Mononuclear cell (primary cell): ENCODE data around the gene SLC2A6. TPM values are rescaled to one million over a fixed set of nuclear protein-coding genes. Genes with fewer than 3 reads are reported as not detected.
A peak's percentile ranks its signal among the peaks of the same experiment; 100 is the strongest.

ENCODE experiments used
- H3K27me3 ChIP-seq: 2 replicates; pipeline ENCODE4 v1.6.0; 2011; ENCODE audit warnings: low read length, control low read depth; ENCODE audit not compliant: insufficient read depth
- H3K4me1 ChIP-seq: 2 replicates; pipeline ENCODE4 v1.5.1; 2011; ENCODE audit warnings: mild to moderate bottlenecking, low read length, control low read depth; ENCODE audit not compliant: insufficient read depth
- H3K4me3 ChIP-seq: 2 replicates; pipeline ENCODE4 v1.5.1; 2011; ENCODE audit warnings: mild to moderate bottlenecking, low read length, moderate library complexity
- H3K9me3 ChIP-seq: 2 replicates; pipeline ENCODE4 v1.5.1; 2011; ENCODE audit warnings: low read depth, mild to moderate bottlenecking, control low read depth, low read length
- total RNA-seq: library from RNA; depleted of rRNA; stranded (reverse); fragments of >200 nt; gene quantifications from one replicate; pipeline ENCODE4 v1.2.3, GENCODE V29; 2012

The SLC2A6 gene
- total RNA-seq, 1 donor, result 23.3 TPM

DNA sequence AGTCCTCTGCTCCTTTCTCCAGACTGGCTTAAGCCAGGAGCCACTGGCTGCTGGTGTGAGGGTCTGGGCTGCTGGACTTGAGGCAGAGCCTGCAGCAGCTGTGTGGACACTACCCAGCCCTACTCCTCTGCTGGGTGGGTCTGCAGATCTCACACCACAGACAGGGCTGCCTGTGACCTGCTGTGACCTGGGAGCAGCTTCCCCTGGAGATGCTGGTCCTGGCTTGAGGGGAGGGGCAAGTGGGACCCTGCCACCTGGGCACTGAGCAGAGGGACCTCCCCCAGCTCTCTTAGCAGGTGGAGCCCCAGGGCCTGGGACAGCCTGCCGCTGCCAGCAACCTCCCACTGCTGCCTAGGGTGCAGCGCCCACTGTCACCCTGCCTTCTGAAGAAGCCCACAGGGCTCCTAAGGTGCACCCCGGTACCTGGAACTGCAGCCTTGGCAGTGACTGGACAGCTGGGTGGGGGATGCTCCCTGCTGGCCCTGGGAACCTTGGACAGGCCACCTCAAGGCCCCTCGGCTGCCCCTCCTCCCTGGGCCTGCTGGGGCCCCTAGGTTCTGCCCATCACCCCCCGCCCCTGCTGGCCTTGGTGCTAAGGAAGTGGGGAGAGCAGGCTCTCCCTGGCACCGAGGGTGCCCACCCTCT is 10.0 kb downstream of the SLC2A6 start:
- Histone ChIP-seq H3K9me3 (no peaks in the 10 kb centered on the region), H3K4me3 (no peak overlapping the region), H3K4me1 (peaks cover 31% of the 10 kb centered on the region), H3K27me3 (no peaks in the 10 kb centered on the region)

DNA sequence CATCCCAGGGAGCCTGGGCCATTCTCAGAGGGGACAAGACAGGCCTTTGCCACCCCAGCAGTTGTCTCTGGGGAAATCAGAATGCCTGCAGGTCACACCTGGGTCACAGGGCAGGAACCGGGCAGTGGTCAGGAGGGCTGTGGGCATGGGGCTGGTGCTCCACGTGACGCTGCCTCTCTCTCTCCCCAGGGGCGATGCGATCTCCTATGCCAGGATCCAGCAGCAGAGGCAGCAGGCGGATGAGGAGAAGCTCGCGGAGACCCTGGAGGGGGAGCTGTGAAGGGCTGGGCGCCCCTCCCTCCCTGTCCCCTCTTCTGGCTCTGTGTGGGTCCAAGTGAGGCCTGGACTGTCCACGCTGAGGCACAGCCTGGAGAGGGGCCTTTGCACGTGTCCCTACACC is 10.5 kb downstream of the SLC2A6 start:
- H3K27me3 ChIP-seq, result no peaks in the 10 kb centered on the region

DNA sequence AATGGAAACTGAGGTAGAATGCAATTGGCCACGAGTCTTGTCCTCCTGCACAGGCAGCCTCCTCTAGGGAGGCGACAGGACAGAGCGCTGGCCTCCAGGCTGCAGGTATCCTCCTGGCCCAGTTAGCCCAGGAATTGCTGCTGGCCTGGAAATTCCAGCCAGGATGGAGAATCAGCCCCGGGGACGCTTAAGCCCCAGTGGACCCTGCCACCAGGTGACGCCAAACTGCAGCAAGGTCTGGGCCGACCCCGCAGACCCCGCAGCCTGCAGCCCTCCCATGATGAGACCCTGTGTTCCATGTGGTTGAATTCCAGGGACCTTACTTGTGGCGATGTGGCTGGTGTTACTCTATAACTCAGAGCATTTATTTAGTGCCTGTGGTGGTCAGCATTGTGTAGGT is 11.8 kb downstream of the SLC2A6 start:
- Histone ChIP-seq H3K4me3 (no peak overlapping the region), H3K4me1 (peaks cover 16% of the 10 kb centered on the region), H3K27me3 (no peaks in the 10 kb centered on the region), H3K9me3 (no peaks in the 10 kb centered on the region)

More for the DNA sequence above, 10.5 kb downstream of the SLC2A6 start:
- Histone ChIP-seq H3K4me3 (no peak overlapping the region), H3K9me3 (no peaks in the 10 kb centered on the region), H3K4me1 (peaks cover 26% of the 10 kb centered on the region)

DNA sequence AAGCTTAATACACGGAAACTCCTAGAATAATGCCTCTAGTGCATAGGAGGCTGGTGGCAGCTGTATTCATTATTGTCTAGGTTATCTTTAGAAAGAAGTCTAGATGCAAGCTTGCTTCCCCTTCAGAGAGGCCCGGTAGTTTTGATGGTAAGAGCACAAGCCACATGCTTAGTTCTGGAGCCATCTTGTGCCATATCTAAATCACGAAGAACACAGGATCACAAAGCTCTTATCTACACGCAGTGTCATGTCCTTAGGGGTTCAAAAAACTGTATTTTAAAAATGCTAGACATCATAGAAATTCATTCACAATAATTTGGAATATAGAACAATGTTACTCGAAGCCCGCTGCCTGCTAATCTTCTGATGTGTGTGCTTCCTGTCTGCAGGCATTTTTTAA is 12.9 kb downstream of the SLC2A6 start:
- no peak overlapping the region for H3K4me3 ChIP-seq
- H3K9me3 ChIP-seq, result no peaks in the 10 kb centered on the region
- H3K27me3 ChIP-seq, result no peaks in the 10 kb centered on the region
- peaks cover 5% of the 10 kb centered on the region for H3K4me1 ChIP-seq

DNA sequence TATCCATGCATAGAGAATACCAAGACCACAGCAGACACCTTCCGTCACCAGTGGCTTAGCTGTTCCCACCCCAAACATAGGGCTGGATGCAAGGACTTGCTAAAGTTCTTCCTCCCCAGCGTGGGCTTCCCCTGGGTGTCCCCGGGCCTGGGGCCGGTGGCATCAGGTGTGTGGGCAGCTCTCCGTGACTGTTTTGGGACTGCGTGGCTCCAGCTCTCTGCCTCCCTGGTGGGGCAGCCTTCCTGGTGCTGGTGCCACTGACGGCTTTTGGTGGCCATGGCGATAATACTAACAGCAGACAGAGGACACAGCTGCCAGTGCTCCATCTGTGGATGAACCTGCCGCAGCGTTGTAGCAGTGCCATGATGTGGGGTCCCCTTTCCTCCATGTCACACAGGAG is 14.3 kb downstream of the SLC2A6 start:
- Histone ChIP-seq H3K4me1 (peaks cover 7% of the 10 kb centered on the region), H3K4me3 (no peak overlapping the region), H3K9me3 (no peaks in the 10 kb centered on the region), H3K27me3 (no peaks in the 10 kb centered on the region)

DNA sequence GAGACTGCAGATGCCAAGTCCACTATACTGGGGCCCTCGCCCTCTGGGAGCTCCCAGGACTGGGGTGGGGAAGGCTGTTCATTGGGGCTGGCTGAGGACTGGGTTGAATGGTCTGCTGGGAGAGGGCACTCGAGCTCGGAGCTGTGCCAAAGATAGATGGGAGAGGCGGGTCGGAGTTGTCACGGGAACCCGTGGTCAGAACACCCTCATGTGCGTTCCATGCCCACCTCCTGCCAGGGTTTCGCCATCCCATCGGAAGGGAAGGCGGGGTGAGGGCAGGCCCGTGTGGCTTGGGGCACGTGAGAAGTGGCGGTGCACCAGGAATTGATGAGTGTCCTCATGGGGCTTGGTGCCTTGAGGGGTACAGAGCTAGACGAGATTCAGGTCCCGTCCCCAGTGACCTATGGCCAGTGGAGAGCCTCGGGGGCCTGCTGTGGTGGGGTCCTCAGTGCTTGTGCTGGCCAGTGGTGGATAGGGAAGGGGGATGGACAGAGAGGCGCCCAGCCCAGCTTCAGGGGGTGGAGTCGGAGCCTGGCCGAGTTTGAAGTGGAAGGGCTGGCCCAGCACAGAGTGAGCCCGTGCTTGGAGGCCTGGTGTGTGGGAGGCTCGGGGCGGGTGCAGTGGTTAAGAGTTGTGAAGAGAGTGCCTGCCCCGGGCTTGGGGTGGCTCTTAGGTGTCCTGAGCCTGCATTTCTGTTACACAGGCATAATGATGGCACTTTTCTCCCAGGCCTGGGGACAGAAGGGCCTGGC is 14.9 kb downstream of the SLC2A6 start:
- H3K9me3 ChIP-seq, result no peaks in the 10 kb centered on the region
- H3K27me3 ChIP-seq, result no peaks in the 10 kb centered on the region

GRCh38 chr9:133463234-133463863 is 15.6 kb downstream of the SLC2A6 start:
- H3K4me1 ChIP-seq, result peaks cover 16% of the 10 kb centered on the region

More for the DNA sequence above, 14.9 kb downstream of the SLC2A6 start:
- Histone ChIP-seq H3K4me3 (no peak overlapping the region), H3K4me1 (peaks cover 11% of the 10 kb centered on the region)

GRCh38 chr9:133461975-133462374 is 16.9 kb downstream of the SLC2A6 start:
- Histone ChIP-seq H3K4me3 (no peak overlapping the region), H3K27me3 (no peaks in the 10 kb centered on the region), H3K4me1 (peaks cover 16% of the 10 kb centered on the region), H3K9me3 (no peaks in the 10 kb centered on the region)

More at GRCh38 chr9:133463234-133463863, 15.6 kb downstream of the SLC2A6 start:
- H3K9me3 ChIP-seq, result no peaks in the 10 kb centered on the region
- H3K4me3 ChIP-seq, result no peak overlapping the region
- H3K27me3 ChIP-seq, result no peaks in the 10 kb centered on the region

- Histone ChIP-seq H3K4me3 (peak overlapping the region; percentile 59), H3K9me3 (no peaks in the 10 kb centered on the region), H3K4me1 (peaks cover 16% of the 10 kb centered on the region), H3K27me3 (no peaks in the 10 kb centered on the region)
These were observed 18.3 kb downstream of the SLC2A6 start for GRCh38 chr9:133460405-133461175.

DNA sequence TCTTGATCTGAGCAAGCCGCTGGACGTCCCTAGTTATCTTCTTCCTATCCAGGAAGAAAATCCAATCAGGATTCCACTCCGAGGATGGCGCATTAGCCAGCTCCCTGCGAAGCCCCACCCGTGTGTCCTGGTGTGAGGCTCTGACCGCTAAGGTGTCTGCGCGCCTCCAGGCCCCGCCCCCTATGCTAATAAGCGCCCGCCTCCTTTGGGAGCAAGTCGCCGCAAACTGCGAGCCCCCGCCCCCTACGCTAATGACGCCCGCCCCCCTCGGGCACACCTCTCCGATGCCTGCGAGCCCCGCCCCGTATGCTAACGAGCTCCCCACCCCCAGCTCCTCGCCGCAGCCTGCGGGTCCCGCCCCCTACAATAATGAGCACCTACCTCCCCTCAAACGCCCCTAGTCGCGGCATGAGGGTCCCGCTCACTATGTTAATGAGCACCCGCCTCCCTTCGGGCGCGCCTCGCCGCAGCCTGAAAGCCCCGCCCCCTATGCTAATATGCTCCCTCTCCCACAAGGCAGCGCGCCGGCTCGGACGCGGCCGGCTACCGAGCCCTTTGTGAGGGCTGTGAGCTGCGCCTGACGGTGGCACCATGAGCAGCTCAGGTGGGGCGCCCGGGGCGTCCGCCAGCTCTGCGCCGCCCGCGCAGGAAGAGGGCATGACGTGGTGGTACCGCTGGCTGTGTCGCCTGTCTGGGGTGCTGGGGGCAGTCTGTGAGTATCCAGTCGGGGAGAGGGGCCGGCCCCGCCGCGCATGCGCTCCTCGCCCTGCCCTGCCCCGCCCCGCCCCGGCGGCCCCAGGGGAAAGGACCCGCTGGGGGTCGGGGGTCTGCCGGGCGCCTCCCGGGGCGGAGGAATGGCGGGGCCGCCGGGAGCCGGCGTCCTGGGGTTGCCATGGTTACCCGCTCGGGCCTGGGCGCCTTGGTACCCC is 19.2 kb downstream of the SLC2A6 start, which contains the start of gene CACFD1:
TSS of gene CACFD1 (plus strand) at position 503 of the 929 bp plus-strand sequence. CDS start at position 592, 89 bp downstream.
- no peaks in the 10 kb centered on the region for H3K9me3 ChIP-seq
- H3K4me3 ChIP-seq, result peak within 1 kb of the TSS; percentile 59
- peaks cover 16% of the 10 kb centered on the region for H3K4me1 ChIP-seq
- no peaks in the 10 kb centered on the region for H3K27me3 ChIP-seq

DNA sequence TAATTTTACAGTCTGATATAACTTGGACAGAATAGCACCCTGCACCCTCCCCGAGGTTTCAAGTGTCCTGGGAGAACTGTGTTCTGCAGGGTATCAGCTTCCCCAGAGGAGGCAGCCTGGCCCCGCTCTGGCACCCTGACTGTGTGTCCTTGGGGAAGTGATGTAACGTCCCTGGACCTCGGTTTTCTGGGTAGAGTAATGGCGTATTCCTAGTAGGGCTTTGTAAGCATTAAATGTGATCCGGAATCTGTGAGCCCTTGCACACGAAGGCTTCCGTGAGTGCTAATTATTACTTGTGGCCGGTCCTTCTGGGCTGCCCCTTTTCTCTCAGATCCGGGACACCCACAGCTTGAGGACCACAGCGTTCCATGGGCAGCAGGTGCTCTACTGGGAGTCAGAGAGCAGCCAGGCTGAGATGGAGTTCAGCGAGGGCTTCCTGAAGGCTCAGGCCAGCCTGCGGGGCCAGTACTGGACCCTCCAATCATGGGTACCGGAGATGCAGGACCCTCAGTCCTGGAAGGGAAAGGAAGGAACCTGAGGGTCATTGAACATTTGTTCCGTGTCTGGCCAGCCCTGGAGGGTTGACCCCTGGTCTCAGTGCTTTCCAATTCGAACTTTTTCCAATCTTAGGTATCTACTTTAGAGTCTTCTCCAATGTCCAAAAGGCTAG is 20.1 kb downstream of the SLC2A6 start:
- Histone ChIP-seq H3K4me1 (peaks cover 16% of the 10 kb centered on the region), H3K4me3 (no peak overlapping the region), H3K27me3 (no peaks in the 10 kb centered on the region), H3K9me3 (no peaks in the 10 kb centered on the region)

DNA sequence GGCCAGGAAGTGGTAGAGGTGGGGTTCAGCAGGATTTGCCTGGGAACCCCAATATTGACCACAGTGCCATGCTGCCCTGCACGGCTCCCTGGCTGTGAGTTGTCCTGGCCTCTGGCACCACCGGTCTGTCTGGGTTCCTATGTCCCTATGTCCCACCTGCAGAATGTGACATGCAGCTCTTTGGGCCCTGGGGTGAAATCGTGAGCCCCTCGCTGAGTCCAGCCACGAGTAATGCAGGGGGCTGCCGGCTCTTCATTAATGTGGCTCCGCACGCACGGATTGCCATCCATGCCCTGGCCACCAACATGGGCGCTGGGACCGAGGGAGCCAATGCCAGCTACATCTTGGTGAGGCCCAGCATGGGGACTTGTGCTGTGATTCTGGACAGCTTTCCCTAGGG is 21.2 kb downstream of the SLC2A6 start:
- Histone ChIP-seq H3K4me1 (peaks cover 16% of the 10 kb centered on the region), H3K4me3 (no peak overlapping the region), H3K27me3 (no peaks in the 10 kb centered on the region), H3K9me3 (no peaks in the 10 kb centered on the region)

DNA sequence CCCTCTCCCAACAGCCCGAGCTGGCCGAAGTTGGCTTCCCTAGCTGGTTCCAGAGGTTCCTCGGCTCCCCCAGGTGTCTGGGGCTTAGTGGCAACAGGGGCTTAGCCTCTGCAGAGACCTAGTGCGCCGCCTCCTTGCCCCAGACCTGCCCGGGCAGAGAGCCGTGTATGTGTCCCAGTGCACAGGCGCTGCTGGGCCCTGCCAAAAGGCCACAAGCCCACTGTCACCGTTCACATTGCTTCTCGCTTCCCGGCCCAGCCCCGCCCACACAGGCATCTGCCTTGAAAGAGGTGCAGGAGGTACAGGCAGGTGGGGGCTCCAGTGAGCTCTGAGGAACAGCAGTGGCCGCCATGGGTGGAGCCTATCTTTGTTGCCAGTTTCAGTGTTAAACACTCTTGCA is 21.7 kb downstream of the SLC2A6 start:
- Histone ChIP-seq H3K9me3 (no peaks in the 10 kb centered on the region), H3K27me3 (no peaks in the 10 kb centered on the region), H3K4me3 (no peak overlapping the region), H3K4me1 (peaks cover 16% of the 10 kb centered on the region)
